ENCODE measurements around the gene MAPK7. TPM values are rescaled to one million over a fixed set of nuclear protein-coding genes. Genes with fewer than 3 reads are reported as not detected.

MAPK7 gene
- total and polyA plus RNA-seq, 9 of the 15 experiments (the other 6 are each of a cell fraction or from before 2014, with no cell fraction given), result 0.46 to 7.5 (median 2.5) TPM

GRCh38 chr17:19369846-19370492 is 8.3 kb upstream of the MAPK7 start:
- Histone ChIP-seq H3K4me1 (replicated peaks in 1 of 2; ENCODE audit: control insufficient read depth in 2 of 2, insufficient read depth in 2 of 2, low read length in 2 of 2) (peaks cover 0 to 9% of the 10 kb centered on the region in 2 experiments; a peak in 3 of 5 replicates), H3K27ac (ENCODE audit: extremely low read depth, low read depth, low read length) (no peak overlapping the region), H3K9ac (ENCODE audit: insufficient read depth in 1 of 2, low read depth in 2 of 2, low read length in 2 of 2) (peak overlapping the region in 1 of 2 experiments; percentile 68; a peak in 2 of 4 replicates), H3K9me1 (ENCODE audit: control insufficient read depth, insufficient read depth, low read length) (no peaks in the 10 kb centered on the region), H3K4me2 (ENCODE audit: insufficient read depth, low read length) (no peak overlapping the region), H4K20me1 (replicated peaks; ENCODE audit: control insufficient read depth, insufficient read depth, low read length) (no peaks in the 10 kb centered on the region), H3K36me3 (ENCODE audit: control insufficient read depth, insufficient read depth, low read length) (no peaks in the 10 kb centered on the region), H3K79me2 (ENCODE audit: control insufficient read depth, insufficient read depth, low read length) (no peaks in the 10 kb centered on the region), H3K4me3 (no peak overlapping the region), H3K9me3 (replicated peaks; ENCODE audit: control insufficient read depth, insufficient read depth, low read depth, low read length) (no peaks in the 10 kb centered on the region), H3K27me3 (ENCODE audit: control insufficient read depth in 2 of 2, insufficient read depth in 2 of 2, low read length in 2 of 2) (no peaks in the 10 kb centered on the region), H2AFZ (ENCODE audit: low read depth, low read length) (no peak overlapping the region)
- ChIA-PET POLR2A (interaction anchor here (0.6 to 1.0 kb wide), 2 partner anchors 24 to 60 kb away, joined by 3 to 6 read pairs; no protein-coding TSS in a partner anchor), CTCF (ENCODE audit: low intra/inter-chr PET ratio) (no interaction called here)
- in situ Hi-C loops (cut with MboI), result loop anchor here (10.0 kb wide), 1 partner anchor 395 kb away; no protein-coding TSS in a partner anchor
- no peak for FAIRE-seq
- no peak for ATAC-seq
- TF ChIP-seq ZFP36 (IDR thresholded peaks at IDR 0.05; ENCODE audit: low read depth, low read length, partially characterized antibody), result no peak
- intact Hi-C loops (cut with micrococcal nuclease), result no loop called here
- no TSS peak for BruUV-seq (replicated peaks)
- DNase-seq (ENCODE audit: extremely low read depth in 1 of 4, low spot score in 3 of 4), result no peak
- WGBS (ENCODE audit: insufficient coverage, low coverage, missing lambda C conversion rate), result 46% methylated on average over 12 of the region's 12 CpGs

- DNase-seq (ENCODE audit: extremely low read depth in 1 of 4, low spot score in 3 of 4) (no peak), ATAC-seq (peak; percentile 25; the same call in 1 of the 3 replicates), FAIRE-seq (no peak)
- Histone ChIP-seq H3K27me3 (ENCODE audit: control insufficient read depth in 2 of 2, insufficient read depth in 2 of 2, low read length in 2 of 2) (no peaks in the 10 kb centered on the region), H3K9ac (ENCODE audit: insufficient read depth in 1 of 2, low read depth in 2 of 2, low read length in 2 of 2) (peak overlapping the region in 1 of 2 experiments; percentile 68; a peak in 2 of 4 replicates), H4K20me1 (replicated peaks; ENCODE audit: control insufficient read depth, insufficient read depth, low read length) (no peaks in the 10 kb centered on the region), H3K4me2 (ENCODE audit: insufficient read depth, low read length) (no peak overlapping the region), H3K36me3 (ENCODE audit: control insufficient read depth, insufficient read depth, low read length) (no peaks in the 10 kb centered on the region), H3K4me1 (replicated peaks in 1 of 2; ENCODE audit: control insufficient read depth in 2 of 2, insufficient read depth in 2 of 2, low read length in 2 of 2) (peaks cover 0 to 5% of the 10 kb centered on the region in 2 experiments; a peak in 3 of 5 replicates), H3K9me1 (ENCODE audit: control insufficient read depth, insufficient read depth, low read length) (no peaks in the 10 kb centered on the region), H3K9me3 (replicated peaks; ENCODE audit: control insufficient read depth, insufficient read depth, low read depth, low read length) (no peaks in the 10 kb centered on the region), H3K79me2 (ENCODE audit: control insufficient read depth, insufficient read depth, low read length) (no peaks in the 10 kb centered on the region), H3K4me3 (no peak overlapping the region), H2AFZ (ENCODE audit: low read depth, low read length) (no peak overlapping the region), H3K27ac (ENCODE audit: extremely low read depth, low read depth, low read length) (no peak overlapping the region)
- intact Hi-C loops (cut with micrococcal nuclease), result no loop called here
- WGBS (ENCODE audit: insufficient coverage, low coverage, missing lambda C conversion rate), result 40% methylated on average over 7 of the region's 7 CpGs
- no peak for TF ChIP-seq GMEB1 (CRISPR knock-in tag; IDR thresholded peaks at IDR 0.05)
- TF ChIP-seq POLR2G (IDR thresholded peaks at IDR 0.05; ENCODE audit: low read depth, low read length), result 0 out of 2 replicates have a peak, but pooled peaks have one; percentile 22
- in situ Hi-C loops (cut with MboI), result no loop called here
- ChIA-PET CTCF (ENCODE audit: low intra/inter-chr PET ratio) (no interaction called here), POLR2A (interaction anchor here (0.6 to 1.0 kb wide), 2 partner anchors 23 to 60 kb away, joined by 3 to 6 read pairs; no protein-coding TSS in a partner anchor)
- no TSS peak for BruUV-seq (replicated peaks)
These were observed 7.8 kb upstream of the MAPK7 start for GRCh38 chr17:19370493-19370960.

All from K562 (cell line).